ENCODE data around the gene PAK1IP1.
"Not testable (repeated sequence)": the region's sequence is repeated elsewhere in the genome, so short reads cannot be mapped to it uniquely, and the experiment has no call there.

Gene PAK1IP1

GRCh38 chr6:10747251-10747972 is 52.6 kb downstream of the PAK1IP1 start, which contains the start of gene TMEM14B:
Gene TMEM14B (plus strand): TSS chr6:10747805. CDS start chr6:10749246, 1,441 bp downstream.
- Histone ChIP-seq H4K20me1 (ENCODE audit: insufficient read depth, low read length) (no peaks in the 10 kb centered on the region), H3K9me3 (ENCODE audit: low read length) (no peaks in the 10 kb centered on the region), H3K4me3 (ENCODE audit: low read depth, low read length, poor library complexity, severe bottlenecking) (peak within 1 kb of the TSS; percentile 89), H3K4me1 (ENCODE audit: insufficient read depth, low read length, severe bottlenecking) (peaks cover 41% of the 10 kb centered on the region), H3K36me3 (ENCODE audit: insufficient read depth, low read length) (peaks cover 31% of the 10 kb centered on the region), H2AFZ (ENCODE audit: low read length) (peak within 1 kb of the TSS; percentile 18; the same call in 1 of the 2 replicates), H3K27me3 (ENCODE audit: insufficient read depth, low read length) (no peaks in the 10 kb centered on the region), H3F3A (ENCODE audit: insufficient read depth, low read length) (no peaks in the 10 kb centered on the region), H3K27ac (ENCODE audit: low read depth, low read length, poor library complexity, severe bottlenecking) (peak within 1 kb of the TSS; percentile 68), H3K79me2 (ENCODE audit: insufficient read depth, low read length) (peaks cover 21% of the 10 kb centered on the region), H3K4me2 (ENCODE audit: low read length) (peak within 1 kb of the TSS; percentile 96), H3K9ac (ENCODE audit: low read length) (peak within 1 kb of the TSS; percentile 98), H3K9me2 (ENCODE audit: low read depth, low read length) (no peaks in the 10 kb centered on the region)
- no peak for TF ChIP-seq EZH2 (IDR thresholded peaks at IDR 0.05; ENCODE audit: borderline replicate concordance, low read length)
- no peak for TF ChIP-seq CTCF (IDR thresholded peaks at IDR 0.05; ENCODE audit: low read length)

- Histone ChIP-seq H4K20me1 (ENCODE audit: insufficient read depth, low read length) (no peaks in the 10 kb centered on the region), H3K4me3 (ENCODE audit: low read depth, low read length, poor library complexity, severe bottlenecking) (peak overlapping the region; percentile 89), H3F3A (ENCODE audit: insufficient read depth, low read length) (no peaks in the 10 kb centered on the region), H3K4me2 (ENCODE audit: low read length) (peak overlapping the region; percentile 96; the same call in 1 of the 2 replicates), H3K79me2 (ENCODE audit: insufficient read depth, low read length) (peaks cover 28% of the 10 kb centered on the region), H3K27me3 (ENCODE audit: insufficient read depth, low read length) (no peaks in the 10 kb centered on the region), H3K36me3 (ENCODE audit: insufficient read depth, low read length) (peaks cover 54% of the 10 kb centered on the region), H3K9ac (ENCODE audit: low read length) (peak overlapping the region; percentile 98; the same call in 1 of the 2 replicates), H2AFZ (ENCODE audit: low read length) (no peak overlapping the region), H3K9me3 (ENCODE audit: low read length) (no peaks in the 10 kb centered on the region), H3K4me1 (ENCODE audit: insufficient read depth, low read length, severe bottlenecking) (peaks cover 41% of the 10 kb centered on the region), H3K27ac (ENCODE audit: low read depth, low read length, poor library complexity, severe bottlenecking) (no peak overlapping the region), H3K9me2 (ENCODE audit: low read depth, low read length) (no peaks in the 10 kb centered on the region)
- TF ChIP-seq CTCF (IDR thresholded peaks at IDR 0.05; ENCODE audit: low read length) (no peak), EZH2 (IDR thresholded peaks at IDR 0.05; ENCODE audit: borderline replicate concordance, low read length) (no peak)
Observed at GRCh38 chr6:10749734-10750133, 55.0 kb downstream of the PAK1IP1 start.

GRCh38 chr6:10750568-10750967 is 55.8 kb downstream of the PAK1IP1 start:
- H3K4me1 ChIP-seq (ENCODE audit: insufficient read depth, low read length, severe bottlenecking), result peaks cover 34% of the 10 kb centered on the region
- not testable (repeated sequence) for H3K4me3 ChIP-seq (ENCODE audit: low read depth, low read length, poor library complexity, severe bottlenecking); H3K9ac ChIP-seq (ENCODE audit: low read length); H2AFZ ChIP-seq (ENCODE audit: low read length); H4K20me1 ChIP-seq (ENCODE audit: insufficient read depth, low read length); H3K27ac ChIP-seq (ENCODE audit: low read depth, low read length, poor library complexity, severe bottlenecking); H3K27me3 ChIP-seq (ENCODE audit: insufficient read depth, low read length); H3F3A ChIP-seq (ENCODE audit: insufficient read depth, low read length); H3K9me3 ChIP-seq (ENCODE audit: low read length); H3K4me2 ChIP-seq (ENCODE audit: low read length); H3K9me2 ChIP-seq (ENCODE audit: low read depth, low read length)
- peaks cover 28% of the 10 kb centered on the region for H3K79me2 ChIP-seq (ENCODE audit: insufficient read depth, low read length)
- H3K36me3 ChIP-seq (ENCODE audit: insufficient read depth, low read length), result peaks cover 62% of the 10 kb centered on the region

GRCh38 chr6:10751757-10752156 is 57.0 kb downstream of the PAK1IP1 start:
- H3K4me2 ChIP-seq (ENCODE audit: low read length); H2AFZ ChIP-seq (ENCODE audit: low read length); H3F3A ChIP-seq (ENCODE audit: insufficient read depth, low read length); H3K27ac ChIP-seq (ENCODE audit: low read depth, low read length, poor library complexity, severe bottlenecking); H4K20me1 ChIP-seq (ENCODE audit: insufficient read depth, low read length); H3K27me3 ChIP-seq (ENCODE audit: insufficient read depth, low read length); H3K9me3 ChIP-seq (ENCODE audit: low read length); H3K4me3 ChIP-seq (ENCODE audit: low read depth, low read length, poor library complexity, severe bottlenecking); H3K9me2 ChIP-seq (ENCODE audit: low read depth, low read length); H3K9ac ChIP-seq (ENCODE audit: low read length): not testable (repeated sequence)
- peaks cover 28% of the 10 kb centered on the region for H3K4me1 ChIP-seq (ENCODE audit: insufficient read depth, low read length, severe bottlenecking)
- peaks cover 28% of the 10 kb centered on the region for H3K79me2 ChIP-seq (ENCODE audit: insufficient read depth, low read length)
- peaks cover 73% of the 10 kb centered on the region for H3K36me3 ChIP-seq (ENCODE audit: insufficient read depth, low read length)

Data from OCI-LY1 (cell line).